Measurements from ENCODE around the gene KLK15. TPM values are rescaled to one million over a fixed set of nuclear protein-coding genes. Genes with fewer than 3 reads are reported as not detected.

KLK15 gene
- total RNA-seq, 1 donor from 2014 or later, result not detected

DNA sequence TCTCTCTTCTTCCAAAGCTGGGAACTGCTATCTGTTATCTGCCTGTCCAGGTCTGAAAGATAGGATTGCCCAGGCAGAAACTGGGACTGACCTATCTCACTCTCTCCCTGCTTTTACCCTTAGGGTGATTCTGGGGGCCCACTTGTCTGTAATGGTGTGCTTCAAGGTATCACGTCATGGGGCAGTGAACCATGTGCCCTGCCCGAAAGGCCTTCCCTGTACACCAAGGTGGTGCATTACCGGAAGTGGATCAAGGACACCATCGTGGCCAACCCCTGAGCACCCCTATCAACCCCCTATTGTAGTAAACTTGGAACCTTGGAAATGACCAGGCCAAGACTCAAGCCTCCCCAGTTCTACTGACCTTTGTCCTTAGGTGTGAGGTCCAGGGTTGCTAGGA is 26.5 kb upstream of the KLK15 start:
- no peaks in the 10 kb centered on the region for H3K4me1 Mint-ChIP-seq
- Histone ChIP-seq H2AFZ (replicated peaks) (no peak overlapping the region), H3F3A (ENCODE audit: low read depth) (no peaks in the 10 kb centered on the region), H3K27me3 (peaks cover 46% of the 10 kb centered on the region), H3K9me3 (ENCODE audit: low read depth) (no peaks in the 10 kb centered on the region), H3K4me1 (no peaks in the 10 kb centered on the region), H3K79me2 (ENCODE audit: low read depth) (no peaks in the 10 kb centered on the region), H3K36me3 (no peaks in the 10 kb centered on the region), H3K27ac (no peak overlapping the region), H3K4me3 (no peak overlapping the region), H3K9ac (no peak overlapping the region), H3K4me2 (no peak overlapping the region), H4K20me1 (ENCODE audit: low read depth) (no peaks in the 10 kb centered on the region)
- no peak overlapping the region for H3K4me3 Mint-ChIP-seq
- H3K27me3 Mint-ChIP-seq (ENCODE audit: insufficient read depth, low read depth), result peaks cover 23% of the 10 kb centered on the region
- no peak for DNase-seq (ENCODE audit: low spot score)
- no peak overlapping the region for H3K27ac Mint-ChIP-seq
- no peaks in the 10 kb centered on the region for H3K36me3 Mint-ChIP-seq
- no peak for TF ChIP-seq EZH2phosphoT487 (IDR thresholded peaks at IDR 0.05)
- no peak for TF ChIP-seq EZH2 (IDR thresholded peaks at IDR 0.05)
- TF ChIP-seq, protein P1, sequence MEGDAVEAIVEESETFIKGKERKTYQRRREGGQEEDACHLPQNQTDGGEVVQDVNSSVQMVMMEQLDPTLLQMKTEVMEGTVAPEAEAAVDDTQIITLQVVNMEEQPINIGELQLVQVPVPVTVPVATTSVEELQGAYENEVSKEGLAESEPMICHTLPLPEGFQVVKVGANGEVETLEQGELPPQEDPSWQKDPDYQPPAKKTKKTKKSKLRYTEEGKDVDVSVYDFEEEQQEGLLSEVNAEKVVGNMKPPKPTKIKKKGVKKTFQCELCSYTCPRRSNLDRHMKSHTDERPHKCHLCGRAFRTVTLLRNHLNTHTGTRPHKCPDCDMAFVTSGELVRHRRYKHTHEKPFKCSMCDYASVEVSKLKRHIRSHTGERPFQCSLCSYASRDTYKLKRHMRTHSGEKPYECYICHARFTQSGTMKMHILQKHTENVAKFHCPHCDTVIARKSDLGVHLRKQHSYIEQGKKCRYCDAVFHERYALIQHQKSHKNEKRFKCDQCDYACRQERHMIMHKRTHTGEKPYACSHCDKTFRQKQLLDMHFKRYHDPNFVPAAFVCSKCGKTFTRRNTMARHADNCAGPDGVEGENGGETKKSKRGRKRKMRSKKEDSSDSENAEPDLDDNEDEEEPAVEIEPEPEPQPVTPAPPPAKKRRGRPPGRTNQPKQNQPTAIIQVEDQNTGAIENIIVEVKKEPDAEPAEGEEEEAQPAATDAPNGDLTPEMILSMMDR (IDR thresholded peaks at IDR 0.05), result no peak
- H3K9me3 Mint-ChIP-seq, result peaks cover 2% of the 10 kb centered on the region

DNA sequence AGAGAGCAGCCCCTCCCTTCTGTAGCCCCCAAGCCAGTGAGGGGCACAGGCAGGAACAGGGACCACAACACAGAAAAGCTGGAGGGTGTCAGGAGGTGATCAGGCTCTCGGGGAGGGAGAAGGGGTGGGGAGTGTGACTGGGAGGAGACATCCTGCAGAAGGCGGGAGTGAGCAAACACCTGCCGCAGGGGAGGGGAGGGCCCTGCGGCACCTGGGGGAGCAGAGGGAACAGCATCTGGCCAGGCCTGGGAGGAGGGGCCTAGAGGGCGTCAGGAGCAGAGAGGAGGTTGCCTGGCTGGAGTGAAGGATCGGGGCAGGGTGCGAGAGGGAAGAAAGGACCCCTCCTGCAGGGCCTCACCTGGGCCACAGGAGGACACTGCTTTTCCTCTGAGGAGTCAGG is 25.5 kb upstream of the KLK15 start:
- H3K4me1 ChIP-seq, result no peaks in the 10 kb centered on the region
- Mint-ChIP-seq H3K36me3 (no peaks in the 10 kb centered on the region), H3K4me3 (peak overlapping the region; percentile 6), H3K27ac (no peak overlapping the region), H3K4me1 (no peaks in the 10 kb centered on the region), H3K27me3 (ENCODE audit: insufficient read depth, low read depth) (peaks cover 25% of the 10 kb centered on the region), H3K9me3 (peaks cover 2% of the 10 kb centered on the region)
- H4K20me1 ChIP-seq (ENCODE audit: low read depth), result no peaks in the 10 kb centered on the region
- no peaks in the 10 kb centered on the region for H3F3A ChIP-seq (ENCODE audit: low read depth)
- TF ChIP-seq EZH2phosphoT487 (IDR thresholded peaks at IDR 0.05) (no peak), EZH2 (IDR thresholded peaks at IDR 0.05) (no peak)
- TF ChIP-seq, protein P1 (IDR thresholded peaks at IDR 0.05), result no peak
- H3K4me2 ChIP-seq, result no peak overlapping the region
- H3K27ac ChIP-seq, result no peak overlapping the region
- H2AFZ ChIP-seq (replicated peaks), result no peak overlapping the region
- H3K4me3 ChIP-seq, result no peak overlapping the region
- peaks cover 40% of the 10 kb centered on the region for H3K27me3 ChIP-seq
- no peak overlapping the region for H3K9ac ChIP-seq
- H3K79me2 ChIP-seq (ENCODE audit: low read depth), result no peaks in the 10 kb centered on the region
- no peaks in the 10 kb centered on the region for H3K9me3 ChIP-seq (ENCODE audit: low read depth)
- DNase-seq (ENCODE audit: low spot score), result no peak
- no peaks in the 10 kb centered on the region for H3K36me3 ChIP-seq

DNA sequence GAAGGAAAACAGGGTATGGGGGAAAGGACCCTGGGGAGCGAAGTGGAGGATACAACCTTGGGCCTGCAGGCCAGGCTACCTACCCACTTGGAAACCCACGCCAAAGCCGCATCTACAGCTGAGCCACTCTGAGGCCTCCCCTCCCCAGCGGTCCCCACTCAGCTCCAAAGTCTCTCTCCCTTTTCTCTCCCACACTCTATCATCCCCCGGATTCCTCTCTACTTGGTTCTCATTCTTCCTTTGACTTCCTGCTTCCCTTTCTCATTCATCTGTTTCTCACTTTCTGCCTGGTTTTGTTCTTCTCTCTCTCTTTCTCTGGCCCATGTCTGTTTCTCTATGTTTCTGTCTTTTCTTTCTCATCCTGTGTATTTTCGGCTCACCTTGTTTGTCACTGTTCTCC is 24.0 kb upstream of the KLK15 start:
- Histone ChIP-seq H3F3A (ENCODE audit: low read depth) (no peaks in the 10 kb centered on the region), H4K20me1 (ENCODE audit: low read depth) (no peaks in the 10 kb centered on the region), H3K27me3 (peaks cover 37% of the 10 kb centered on the region), H3K4me3 (no peak overlapping the region), H3K9me3 (ENCODE audit: low read depth) (no peaks in the 10 kb centered on the region), H3K36me3 (no peaks in the 10 kb centered on the region), H3K4me1 (no peaks in the 10 kb centered on the region), H2AFZ (replicated peaks) (no peak overlapping the region), H3K27ac (no peak overlapping the region), H3K4me2 (no peak overlapping the region), H3K9ac (no peak overlapping the region), H3K79me2 (ENCODE audit: low read depth) (no peaks in the 10 kb centered on the region)
- TF ChIP-seq EZH2phosphoT487 (IDR thresholded peaks at IDR 0.05) (no peak), EZH2 (IDR thresholded peaks at IDR 0.05) (no peak)
- TF ChIP-seq, protein P1 (IDR thresholded peaks at IDR 0.05), result no peak
- Mint-ChIP-seq H3K36me3 (no peaks in the 10 kb centered on the region), H3K4me3 (no peak overlapping the region), H3K27ac (no peak overlapping the region), H3K9me3 (peaks cover 2% of the 10 kb centered on the region), H3K27me3 (ENCODE audit: insufficient read depth, low read depth) (peaks cover 21% of the 10 kb centered on the region), H3K4me1 (no peaks in the 10 kb centered on the region)
- DNase-seq (ENCODE audit: low spot score), result no peak
